ENCODE measurements around the gene NR3C2.
"Not testable (repeated sequence)": the region's sequence is repeated elsewhere in the genome, so short reads cannot be mapped to it uniquely, and the experiment has no call there.

The NR3C2 gene

GRCh38 chr4:148089624-148090023 lies 352.6 kb downstream of the NR3C2 start:
- no peak for DNase-seq (ENCODE audit: low read depth)
- in situ Hi-C loops (cut with HindIII; ENCODE audit: low sequenced_read_pairs), result no loop called here
- no peak for TF ChIP-seq CTCF (IDR thresholded peaks at IDR 0.05; ENCODE audit: low read depth, low read length, missing control alignments)
- H3K4me3 ChIP-seq (ENCODE audit: low read depth, low read length), result no peak overlapping the region

GRCh38 chr4:148083073-148083472 lies 359.1 kb downstream of the NR3C2 start:
- DNase-seq (ENCODE audit: low read depth); H3K4me3 ChIP-seq (ENCODE audit: low read depth, low read length); in situ Hi-C loops (cut with HindIII; ENCODE audit: low sequenced_read_pairs): not testable (repeated sequence)

GRCh38 chr4:148081745-148082144 lies 360.5 kb downstream of the NR3C2 start:
- TF ChIP-seq CTCF (IDR thresholded peaks at IDR 0.05; ENCODE audit: low read depth, low read length, missing control alignments), result no peak
- no peak for DNase-seq (ENCODE audit: low read depth)
- in situ Hi-C loops (cut with HindIII; ENCODE audit: low sequenced_read_pairs), result no loop called here
- H3K4me3 ChIP-seq (ENCODE audit: low read depth, low read length), result no peak overlapping the region

- no peak for DNase-seq (ENCODE audit: low read depth)
- H3K4me3 ChIP-seq (ENCODE audit: low read depth, low read length), result no peak overlapping the region
- no peak for TF ChIP-seq CTCF (IDR thresholded peaks at IDR 0.05; ENCODE audit: low read depth, low read length, missing control alignments)
- in situ Hi-C loops (cut with HindIII; ENCODE audit: low sequenced_read_pairs), result no loop called here
Measured at GRCh38 chr4:148081267-148081666, 360.9 kb downstream of the NR3C2 start.

GRCh38 chr4:148079961-148080360 lies 362.3 kb downstream of the NR3C2 start:
- no peak for TF ChIP-seq CTCF (IDR thresholded peaks at IDR 0.05; ENCODE audit: low read depth, low read length, missing control alignments)
- DNase-seq (ENCODE audit: low read depth), result no peak
- in situ Hi-C loops (cut with HindIII; ENCODE audit: low sequenced_read_pairs), result no loop called here
- H3K4me3 ChIP-seq (ENCODE audit: low read depth, low read length), result no peak overlapping the region

- H3K4me3 ChIP-seq (ENCODE audit: low read depth, low read length), result no peak overlapping the region
- in situ Hi-C loops (cut with HindIII; ENCODE audit: low sequenced_read_pairs), result no loop called here
- no peak for DNase-seq (ENCODE audit: low read depth)
- no peak for TF ChIP-seq CTCF (IDR thresholded peaks at IDR 0.05; ENCODE audit: low read depth, low read length, missing control alignments)
Measured at GRCh38 chr4:148078061-148078460, 364.2 kb downstream of the NR3C2 start.

GRCh38 chr4:148077581-148077980 lies 364.6 kb downstream of the NR3C2 start:
- in situ Hi-C loops (cut with HindIII; ENCODE audit: low sequenced_read_pairs), result no loop called here

More at GRCh38 chr4:148077581-148077980, 364.6 kb downstream of the NR3C2 start:
- no peak for TF ChIP-seq CTCF (IDR thresholded peaks at IDR 0.05; ENCODE audit: low read depth, low read length, missing control alignments)
- DNase-seq (ENCODE audit: low read depth), result no peak
- no peak overlapping the region for H3K4me3 ChIP-seq (ENCODE audit: low read depth, low read length)

Data from astrocyte of the cerebellum (primary cell).